ENCODE measurements around the gene SCLY.

DNA sequence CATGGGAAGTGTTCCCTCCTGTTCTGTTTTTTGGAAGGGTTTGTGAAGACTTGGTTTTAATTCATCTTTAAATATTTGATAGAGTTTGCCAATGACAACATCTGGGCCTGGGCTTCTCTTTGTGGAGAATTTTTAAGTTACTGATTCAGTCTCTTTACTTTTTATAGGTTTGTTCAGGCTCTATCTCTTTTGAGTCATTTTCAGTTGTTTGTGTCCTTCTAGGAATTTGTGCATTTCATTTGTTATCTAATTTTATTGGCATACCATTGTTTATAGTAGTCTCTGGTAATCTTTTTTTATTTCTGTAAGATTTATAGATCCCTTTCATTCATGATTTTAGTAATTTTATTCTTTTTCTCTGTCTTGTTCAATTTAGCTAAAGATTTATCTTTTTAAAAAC lies 14.6 kb downstream of the SCLY start:
- TF ChIP-seq, protein P1, sequence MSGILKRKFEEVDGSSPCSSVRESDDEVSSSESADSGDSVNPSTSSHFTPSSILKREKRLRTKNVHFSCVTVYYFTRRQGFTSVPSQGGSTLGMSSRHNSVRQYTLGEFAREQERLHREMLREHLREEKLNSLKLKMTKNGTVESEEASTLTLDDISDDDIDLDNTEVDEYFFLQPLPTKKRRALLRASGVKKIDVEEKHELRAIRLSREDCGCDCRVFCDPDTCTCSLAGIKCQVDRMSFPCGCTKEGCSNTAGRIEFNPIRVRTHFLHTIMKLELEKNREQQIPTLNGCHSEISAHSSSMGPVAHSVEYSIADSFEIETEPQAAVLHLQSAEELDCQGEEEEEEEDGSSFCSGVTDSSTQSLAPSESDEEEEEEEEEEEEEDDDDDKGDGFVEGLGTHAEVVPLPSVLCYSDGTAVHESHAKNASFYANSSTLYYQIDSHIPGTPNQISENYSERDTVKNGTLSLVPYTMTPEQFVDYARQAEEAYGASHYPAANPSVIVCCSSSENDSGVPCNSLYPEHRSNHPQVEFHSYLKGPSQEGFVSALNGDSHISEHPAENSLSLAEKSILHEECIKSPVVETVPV (CRISPR knock-in tag; IDR thresholded peaks at IDR 0.05): no peak
- no peak for TF ChIP-seq PPARA (CRISPR knock-in tag; IDR thresholded peaks at IDR 0.05; ENCODE audit: borderline replicate concordance)
- TF ChIP-seq RARB (CRISPR knock-in tag; IDR thresholded peaks at IDR 0.05): no peak
- TF ChIP-seq TSHZ2 (CRISPR knock-in tag; IDR thresholded peaks at IDR 0.05): no peak
- TF ChIP-seq, protein P2, sequence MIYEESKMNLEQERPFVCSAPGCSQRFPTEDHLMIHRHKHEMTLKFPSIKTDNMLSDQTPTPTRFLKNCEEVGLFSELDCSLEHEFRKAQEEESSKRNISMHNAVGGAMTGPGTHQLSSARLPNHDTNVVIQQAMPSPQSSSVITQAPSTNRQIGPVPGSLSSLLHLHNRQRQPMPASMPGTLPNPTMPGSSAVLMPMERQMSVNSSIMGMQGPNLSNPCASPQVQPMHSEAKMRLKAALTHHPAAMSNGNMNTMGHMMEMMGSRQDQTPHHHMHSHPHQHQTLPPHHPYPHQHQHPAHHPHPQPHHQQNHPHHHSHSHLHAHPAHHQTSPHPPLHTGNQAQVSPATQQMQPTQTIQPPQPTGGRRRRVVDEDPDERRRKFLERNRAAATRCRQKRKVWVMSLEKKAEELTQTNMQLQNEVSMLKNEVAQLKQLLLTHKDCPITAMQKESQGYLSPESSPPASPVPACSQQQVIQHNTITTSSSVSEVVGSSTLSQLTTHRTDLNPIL (CRISPR knock-in tag; IDR thresholded peaks at IDR 0.05; ENCODE audit: low read depth): no peak
- no peak for TF ChIP-seq ZFP3 (CRISPR knock-in tag; IDR thresholded peaks at IDR 0.05)

All from SK-N-SH treated with all-trans-retinoic acid at 6 μM for 48 hours (cell line).